Spleen (tissue), 11 donors: Measurements from ENCODE around the gene IL17B. TPM values are rescaled to one million over a fixed set of nuclear protein-coding genes. Genes with fewer than 3 reads are reported as not detected.

Experiments
- DNase-seq: peaks from one replicate; pipeline ENCODE4 v3.0.0-alpha.2; 2020
- H3K27ac ChIP-seq, 8 donors: fragments of 200-600 bp; sonication (generic) in 7 of 8; 1 replicate in 4 of 8; 2 replicates in 4 of 8; pipeline versions ENCODE4 v1.5.0 to v1.8.0; 2016 to 2021; ENCODE audit warnings: inconsistent platforms in 4 of 8, mild to moderate bottlenecking in 4 of 8, moderate library complexity in 1 of 8
- H3K27me3 ChIP-seq, 7 donors: fragments of 200-600 bp; sonication (generic) in 6 of 7; replicated peaks in 1 of 7; 1 replicate in 4 of 7; 2 replicates in 3 of 7; pipeline versions ENCODE4 v1.5.0 to v1.8.0; 2016 to 2021; ENCODE audit warnings: inconsistent platforms in 3 of 7, mild to moderate bottlenecking in 1 of 7
- H3K36me3 ChIP-seq, 6 donors: fragments of 200-600 bp; sonication (generic) in 5 of 6; 1 replicate in 4 of 6; 2 replicates in 2 of 6; pipeline versions ENCODE4 v1.5.0 to v1.8.0; 2016 to 2021; ENCODE audit warnings: inconsistent platforms in 2 of 6
- H3K4me1 ChIP-seq, 6 donors: fragments of 200-600 bp; sonication (generic) in 5 of 6; 1 replicate in 3 of 6; 2 replicates in 3 of 6; pipeline versions ENCODE4 v1.5.0 to v1.8.0; 2016 to 2021; ENCODE audit warnings: inconsistent platforms in 3 of 6
- H3K4me3 ChIP-seq, 8 donors: fragments of 200-600 bp; sonication (generic) in 7 of 8; 1 replicate in 4 of 8; 2 replicates in 4 of 8; pipeline versions ENCODE4 v1.5.0 to v1.8.0; 2016 to 2021; ENCODE audit warnings: inconsistent platforms in 4 of 8, mild to moderate bottlenecking in 4 of 8, moderate library complexity in 2 of 8
- H3K9me3 ChIP-seq, 8 donors: fragments of 200-600 bp; sonication (generic) in 7 of 8; 1 replicate in 4 of 8; 2 replicates in 4 of 8; pipeline versions ENCODE4 v1.5.0 to v1.8.0; 2016 to 2021; ENCODE audit warnings: inconsistent platforms in 4 of 8
- CTCF ChIP-seq, 11 experiments: fragments of 200-600 bp in 7 of 11; fragments of 450-650 bp in 4 of 11; sonication (generic) in 4 of 11; IDR thresholded peaks in 8 of 11; conservative IDR thresholded peaks in 3 of 11; 1 replicate in 7 of 11; 2 replicates in 4 of 11; pipeline versions ENCODE4 v1.4.0 to v1.8.0; 2016 to 2021; ENCODE audit warnings: antibody characterized with exemption in 11 of 11, inconsistent platforms in 4 of 11, mild to moderate bottlenecking in 1 of 11
- POLR2A ChIP-seq, 3 donors: fragments of 450-650 bp; IDR thresholded peaks; one replicate each; pipeline ENCODE4 v1.5.1; 2017; ENCODE audit warnings: antibody characterized with exemption in 3 of 3, mild to moderate bottlenecking in 1 of 3
- POLR2AphosphoS5 ChIP-seq, 3 donors: sonication (generic); formaldehyde crosslinking; IDR thresholded peaks; one replicate each; pipeline ENCODE4 v1.5.1; 2017; ENCODE audit warnings: antibody characterized with exemption in 3 of 3
- WGBS, 5 donors: extraction: QIAGEN DNeasy Blood & Tissue Kit in 3 of 5; methylation state at CpG; one replicate each; pipeline versions ENCODE4 v1.1.5 to v1.1.7; 2013 to 2018; 5-methylcytosine and 5-hydroxymethylcytosine counted together
- intact Hi-C: fragments of 100-400 bp; cut with DNase I; formaldehyde crosslinking; loops from one replicate; pipeline ENCODE4 v1.15.0; 2023; ENCODE audit warnings: low total_unique reads
- polyA plus RNA-seq, 3 donors: library from polyadenylated mRNA; stranded (reverse); fragments of 200-250 nt; gene quantifications; one replicate each; pipeline ENCODE4 v1.2.1, GENCODE V29; 2013
- total RNA-seq, 7 donors: library from RNA; depleted of rRNA in 3 of 7; stranded (reverse); fragments of >200 nt in 3 of 7; fragmentation: NEBNext Ultra II Directional in 4 of 7; extraction: Animal tissue kit (Norgen Biotek cat#: 25700) in 4 of 7; gene quantifications; one replicate each; pipeline versions ENCODE4 v1.1.0 to v1.2.1, GENCODE V29; 2016 to 2021
- donor health status: healthy with polysubstance abuse.
- donor health status: DM: no; HTN: no; CAD: no; lungs with moderate emphysema.
- donor health status: DM: no; HTN: no; CAD: no.
- donor health status: Bipolar disorder and iron deficiency.
- donor health status: healthy.
- donor health status: DM: no; HTN: no; CAD: no.
- donor health status: DM: yes; HTN: yes; CAD: no.

Gene IL17B
- total and polyA plus RNA-seq, 10 donors, result 0.30 to 1.4 (median 0.60) TPM; not detected in 4

- Histone ChIP-seq H3K27me3 (no peaks in the 10 kb centered on the region), H3K36me3 (peaks cover 0 to 2% (median 0%) of the 10 kb centered on the region in 6 donors), H3K27ac (peak overlapping the region in 7 of 8 donors; percentile 71 to 82 (median 77)), H3K9me3 (no peaks in the 10 kb centered on the region), H3K4me1 (peaks cover 0 to 19% (median 3%) of the 10 kb centered on the region in 6 donors), H3K4me3 (peak overlapping the region; percentile 24 to 58 (median 39))
- TF ChIP-seq POLR2A (IDR thresholded peaks at IDR 0.05) (no peak), POLR2AphosphoS5 (IDR thresholded peaks at IDR 0.05) (no peak), CTCF (IDR thresholded peaks at IDR 0.05 in 8 of 11, conservative IDR thresholded peaks at IDR 0.05 in 3 of 11) (no peak)
- no peak for DNase-seq
- intact Hi-C loops, result no loop called here
- 70 to 84% (median 80%) methylated on average over 6 of the region's 6 CpGs for WGBS, 5 donors
Measured at GRCh38 chr5:149409268-149409948, 30.3 kb upstream of the IL17B start.

DNA sequence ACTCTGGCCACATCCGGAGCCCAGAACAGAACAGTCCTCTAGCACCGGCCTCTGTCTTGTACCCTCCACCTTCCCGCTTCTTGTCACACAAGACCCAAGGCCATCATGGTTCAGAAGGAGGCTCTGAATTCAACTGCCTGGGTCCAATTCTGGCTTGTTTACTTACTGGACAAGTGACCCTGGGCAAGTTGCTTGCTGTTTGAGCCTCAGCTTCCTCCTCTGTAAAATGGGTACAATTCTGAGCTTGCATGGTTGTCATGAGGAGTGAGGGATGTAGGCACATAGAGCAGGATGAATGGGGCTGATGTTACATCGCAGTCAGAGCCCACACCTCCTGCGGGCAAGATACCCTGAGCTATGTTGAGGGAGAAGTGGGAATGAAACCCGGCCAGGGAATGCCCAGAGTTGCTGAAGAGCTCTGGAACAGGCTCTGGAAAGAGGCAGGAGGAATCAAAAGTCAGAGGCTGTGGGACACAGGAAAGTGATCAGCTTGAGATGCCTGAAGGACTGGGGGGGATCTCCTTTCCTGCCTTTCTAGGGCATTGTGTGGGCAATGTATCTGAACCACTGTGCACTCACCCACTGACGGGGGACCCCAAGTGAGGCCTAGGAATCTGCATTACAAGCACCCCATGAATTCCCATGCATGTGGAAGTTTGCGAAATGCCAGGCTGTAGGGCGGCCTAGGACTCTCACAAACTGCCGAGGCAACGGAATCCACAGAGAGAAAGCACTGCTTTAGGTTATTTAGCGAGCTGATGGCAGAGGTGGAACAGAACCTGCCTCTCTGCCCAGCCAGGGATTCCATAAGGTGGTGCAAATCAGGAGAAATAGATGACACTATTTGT lies 29.4 kb upstream of the IL17B start:
- Histone ChIP-seq H3K27ac (peak overlapping the region in 7 of 8 donors; percentile 71 to 82 (median 77)), H3K36me3 (no peaks in the 10 kb centered on the region), H3K4me3 (peak overlapping the region; percentile 24 to 58 (median 39)), H3K27me3 (no peaks in the 10 kb centered on the region), H3K4me1 (peaks cover 0 to 21% (median 0%) of the 10 kb centered on the region in 6 donors), H3K9me3 (no peaks in the 10 kb centered on the region)
- 76 to 86% (median 81%) methylated on average over 12 of the region's 12 CpGs for WGBS, 5 donors
- DNase-seq, result no peak
- TF ChIP-seq POLR2A (IDR thresholded peaks at IDR 0.05) (no peak), POLR2AphosphoS5 (IDR thresholded peaks at IDR 0.05) (no peak), CTCF (IDR thresholded peaks at IDR 0.05 in 8 of 11, conservative IDR thresholded peaks at IDR 0.05 in 3 of 11) (no peak)
- intact Hi-C loops, result no loop called here

GRCh38 chr5:149407323-149408251 lies 28.5 kb upstream of the IL17B start:
- Histone ChIP-seq H3K4me1 (peaks cover 0 to 17% (median 0%) of the 10 kb centered on the region in 6 donors), H3K4me3 (peak overlapping the region; percentile 24 to 58 (median 39)), H3K27me3 (no peaks in the 10 kb centered on the region), H3K36me3 (no peaks in the 10 kb centered on the region), H3K27ac (peak overlapping the region in 7 of 8 donors; percentile 71 to 82 (median 77)), H3K9me3 (no peaks in the 10 kb centered on the region)
- WGBS, 5 donors, result 66 to 87% (median 76%) methylated on average over 11 of the region's 11 CpGs
- DNase-seq, result no peak
- intact Hi-C loops, result no loop called here
- TF ChIP-seq CTCF (IDR thresholded peaks at IDR 0.05 in 8 of 11, conservative IDR thresholded peaks at IDR 0.05 in 3 of 11) (no peak), POLR2A (IDR thresholded peaks at IDR 0.05) (no peak), POLR2AphosphoS5 (IDR thresholded peaks at IDR 0.05) (no peak)
